ENCODE data around the gene GRIFIN. TPM values are rescaled to one million over a fixed set of nuclear protein-coding genes. Genes with fewer than 3 reads are reported as not detected.

GRIFIN gene
- total RNA-seq, 4 donors from 2014 or later = not detected

DNA sequence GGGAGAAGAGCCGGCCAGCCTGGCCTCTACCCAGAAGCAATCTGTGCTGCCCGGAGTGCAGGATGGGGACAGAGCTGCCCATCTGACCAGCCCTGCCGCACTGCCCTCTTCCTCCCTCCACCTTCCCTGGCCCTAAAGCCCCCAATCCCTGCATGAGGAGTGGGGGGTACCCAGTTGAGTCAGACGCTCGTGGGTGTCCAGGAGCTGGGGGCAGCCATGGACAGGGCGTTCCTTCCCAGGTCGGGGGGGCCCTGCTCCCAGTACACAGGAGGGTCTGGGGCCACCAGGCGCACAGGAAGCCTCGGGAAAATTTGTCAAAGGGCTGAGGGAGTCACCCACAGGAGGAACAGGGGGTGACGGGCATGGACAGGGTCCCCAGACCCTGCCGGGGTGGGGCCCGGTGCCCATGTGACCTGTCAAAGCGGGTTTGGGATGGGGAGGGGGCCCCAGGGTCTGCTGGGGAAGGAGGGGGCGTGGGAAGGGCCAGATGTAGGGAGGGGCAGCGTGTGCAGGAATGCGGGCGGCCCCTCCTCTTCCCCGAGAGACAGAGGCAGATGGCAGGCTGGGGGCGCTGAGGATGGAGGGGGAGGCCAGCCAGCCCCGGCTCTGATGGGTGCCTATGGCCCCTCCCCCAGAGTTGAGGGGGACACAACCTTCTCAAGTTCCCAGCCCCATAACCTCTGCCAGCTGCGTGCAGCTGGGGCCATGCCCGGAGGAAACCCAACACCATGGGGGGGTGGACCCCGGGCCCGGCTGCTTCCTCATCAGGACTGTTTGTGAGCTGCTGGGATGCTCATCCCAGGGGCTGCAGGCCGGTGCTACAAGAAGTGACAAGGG is 21.5 kb upstream of the GRIFIN start:
- DNase-seq (ENCODE audit: low spot score) (no peak), ATAC-seq (ENCODE audit: low FRiP score) (no peak)
- TF ChIP-seq CTCF (IDR thresholded peaks at IDR 0.05) = no peak

GRCh38 chr7:2497065-2497464 is 20.9 kb upstream of the GRIFIN start:
- no peak for TF ChIP-seq CTCF (IDR thresholded peaks at IDR 0.05)
- DNase-seq (ENCODE audit: low spot score) (no peak), ATAC-seq (ENCODE audit: low FRiP score) (no peak)

GRCh38 chr7:2496375-2496774 is 20.2 kb upstream of the GRIFIN start:
- ATAC-seq (ENCODE audit: low FRiP score) = no peak
- TF ChIP-seq CTCF (IDR thresholded peaks at IDR 0.05) = no peak
- no peak for DNase-seq (ENCODE audit: low spot score)

GRCh38 chr7:2495418-2496299 is 19.5 kb upstream of the GRIFIN start:
- no peak for DNase-seq (ENCODE audit: low spot score)
- no peak for ATAC-seq (ENCODE audit: low FRiP score)
- no peak for TF ChIP-seq CTCF (IDR thresholded peaks at IDR 0.05)

DNA sequence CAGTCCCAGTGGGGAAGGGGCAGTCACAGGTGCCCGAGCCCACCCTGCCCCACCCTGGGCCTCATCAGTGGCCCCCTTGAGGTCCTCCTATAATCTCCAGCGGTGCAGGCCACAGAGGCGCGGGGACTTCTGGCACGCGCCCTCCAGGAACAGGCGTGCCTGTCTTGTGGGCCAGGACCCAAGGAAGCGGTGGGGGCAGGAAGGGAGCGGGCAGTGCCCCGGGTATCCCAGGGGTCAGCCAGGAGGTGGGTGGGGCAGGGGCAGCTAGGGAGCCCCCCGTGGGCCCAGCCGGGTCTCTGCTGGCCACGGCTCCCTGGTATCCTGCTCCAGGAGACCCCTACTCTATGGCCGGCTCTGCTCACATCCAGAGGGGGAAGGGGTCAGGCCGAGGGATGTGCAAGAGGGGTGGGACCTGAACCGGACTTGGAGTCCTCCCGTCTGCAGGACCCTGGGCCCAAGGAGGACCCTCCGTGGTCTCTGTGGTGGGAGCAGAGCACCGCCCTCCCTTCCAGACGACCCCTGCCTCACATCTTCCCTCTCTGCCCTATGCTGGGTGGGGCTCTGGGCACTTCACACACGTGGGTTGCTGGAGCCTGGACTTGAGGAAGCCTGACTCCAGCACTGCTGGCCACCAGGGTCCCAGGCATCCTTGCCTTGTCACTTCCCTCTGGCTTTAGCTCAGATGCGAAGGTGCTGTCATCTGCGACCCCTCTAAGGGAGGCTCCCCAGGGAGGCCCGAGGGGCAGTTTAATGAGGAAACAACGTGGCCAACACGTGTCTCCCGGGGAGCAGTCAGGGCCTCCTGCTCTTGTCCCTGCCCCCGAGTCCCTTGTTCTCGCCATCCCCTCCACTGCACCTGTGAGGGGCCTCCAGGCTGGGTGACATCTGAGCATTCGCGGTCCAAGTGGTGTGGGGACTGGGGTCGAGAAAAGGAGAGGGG is 18.3 kb upstream of the GRIFIN start:
- ATAC-seq (ENCODE audit: low FRiP score) = no peak
- no peak for DNase-seq (ENCODE audit: low spot score)
- no peak for TF ChIP-seq CTCF (IDR thresholded peaks at IDR 0.05)

Data from omental fat pad (tissue), 4 donors.